Medulla oblongata (tissue), 1 donor: ENCODE measurements around the gene FBXL16.

ENCODE experiments used
- DNase-seq: peaks from one replicate; pipeline ENCODE4 v3.0.0-alpha.2; 2015; ENCODE audit errors: extremely low spot score

Gene FBXL16

GRCh38 chr16:734981-735881 lies 29.6 kb upstream of the FBXL16 start:
- no peak for DNase-seq

- no peak for DNase-seq
These were observed 28.8 kb upstream of the FBXL16 start for GRCh38 chr16:734208-734980.

GRCh38 chr16:733382-734207 lies 28.0 kb upstream of the FBXL16 start:
- DNase-seq, result no peak

GRCh38 chr16:732936-733335 lies 27.3 kb upstream of the FBXL16 start:
- no peak for DNase-seq

- DNase-seq, result no peak
These were observed 26.7 kb upstream of the FBXL16 start for GRCh38 chr16:732332-732731.

- no peak for DNase-seq
These were observed 25.3 kb upstream of the FBXL16 start for GRCh38 chr16:730666-731509.

GRCh38 chr16:729768-730665 lies 24.4 kb upstream of the FBXL16 start:
- no peak for DNase-seq

GRCh38 chr16:728890-729744 lies 23.5 kb upstream of the FBXL16 start:
- no peak for DNase-seq

GRCh38 chr16:728131-728889 lies 22.7 kb upstream of the FBXL16 start:
- DNase-seq, result peak; percentile 78

- no peak for DNase-seq
These were observed 21.8 kb upstream of the FBXL16 start for GRCh38 chr16:727291-727977.

- DNase-seq, result peak; percentile 60
These were observed 21.1 kb upstream of the FBXL16 start, which contains the start of the genes CCDC78 and HAGHL for GRCh38 chr16:726438-727290. Gene CCDC78 (minus strand): TSS chr16:726443. CDS start chr16:726367, 76 bp downstream. Gene HAGHL (plus strand): TSS chr16:727106. CDS start chr16:727510, 404 bp downstream.

- no peak for DNase-seq
These were observed 20.5 kb upstream of the FBXL16 start for GRCh38 chr16:726188-726437.

GRCh38 chr16:725463-726187 lies 20.0 kb upstream of the FBXL16 start:
- no peak for DNase-seq

- no peak for DNase-seq
These were observed 19.4 kb upstream of the FBXL16 start for GRCh38 chr16:725041-725376.

GRCh38 chr16:724188-725040 lies 18.8 kb upstream of the FBXL16 start:
- DNase-seq, result no peak
